ENCODE measurements around the gene RING1. TPM values are rescaled to one million over a fixed set of nuclear protein-coding genes. Genes with fewer than 3 reads are reported as not detected.

Gene RING1
- total RNA-seq, 2 donors from 2014 or later, result 27.9 to 28.2 TPM

GRCh38 chr6:33177552-33178446 lies 30.5 kb upstream of the RING1 start:
- H3K4me3 Mint-ChIP-seq, result no peak overlapping the region
- DNase-seq (no peak), ATAC-seq (no peak)
- H3K4me1 Mint-ChIP-seq, result peaks cover 8% of the 10 kb centered on the region
- H3K27ac Mint-ChIP-seq, result peak overlapping the region; percentile 34
- peaks cover 4% of the 10 kb centered on the region for H3K36me3 Mint-ChIP-seq (ENCODE audit: low read depth)
- H3K27me3 Mint-ChIP-seq, result peaks cover 45% of the 10 kb centered on the region
- no peaks in the 10 kb centered on the region for H3K9me3 ChIP-seq (ENCODE audit: control insufficient read depth, low read length, poor library complexity, severe bottlenecking)

- no peak for ATAC-seq
- no peaks in the 10 kb centered on the region for H3K9me3 ChIP-seq (ENCODE audit: control insufficient read depth, low read length, poor library complexity, severe bottlenecking)
- peaks cover 18% of the 10 kb centered on the region for H3K4me1 Mint-ChIP-seq
- no peak overlapping the region for H3K4me3 Mint-ChIP-seq
- H3K36me3 Mint-ChIP-seq (ENCODE audit: low read depth), result peaks cover 4% of the 10 kb centered on the region
- H3K27me3 Mint-ChIP-seq, result peaks cover 43% of the 10 kb centered on the region
- H3K27ac Mint-ChIP-seq, result no peak overlapping the region
- DNase-seq, result no peak
Measured at GRCh38 chr6:33178755-33179475, 29.4 kb upstream of the RING1 start.

GRCh38 chr6:33181141-33181540 lies 27.2 kb upstream of the RING1 start:
- peaks cover 25% of the 10 kb centered on the region for H3K4me1 Mint-ChIP-seq
- ATAC-seq (no peak), DNase-seq (no peak)
- H3K27ac Mint-ChIP-seq, result peak overlapping the region; percentile 44
- peaks cover 4% of the 10 kb centered on the region for H3K36me3 Mint-ChIP-seq (ENCODE audit: low read depth)
- H3K4me3 Mint-ChIP-seq, result no peak overlapping the region
- H3K27me3 Mint-ChIP-seq, result peaks cover 24% of the 10 kb centered on the region
- no peaks in the 10 kb centered on the region for H3K9me3 ChIP-seq (ENCODE audit: control insufficient read depth, low read length, poor library complexity, severe bottlenecking)

- peak overlapping the region; percentile 50 for H3K4me3 Mint-ChIP-seq
- DNase-seq, result no peak
- H3K9me3 ChIP-seq (ENCODE audit: control insufficient read depth, low read length, poor library complexity, severe bottlenecking), result no peaks in the 10 kb centered on the region
- H3K27me3 Mint-ChIP-seq, result peaks cover 14% of the 10 kb centered on the region
- H3K27ac Mint-ChIP-seq, result peak overlapping the region; percentile 0
- no peak for ATAC-seq
- peaks cover 9% of the 10 kb centered on the region for H3K36me3 Mint-ChIP-seq (ENCODE audit: low read depth)
- H3K4me1 Mint-ChIP-seq, result peaks cover 26% of the 10 kb centered on the region
Measured at GRCh38 chr6:33183071-33183683, 25.1 kb upstream of the RING1 start.

- Mint-ChIP-seq H3K36me3 (ENCODE audit: low read depth) (peaks cover 9% of the 10 kb centered on the region), H3K27ac (peak overlapping the region; percentile 6)
Measured at GRCh38 chr6:33185190-33185589, 23.1 kb upstream of the RING1 start.

GRCh38 chr6:33185654-33186187 lies 22.6 kb upstream of the RING1 start:
- Mint-ChIP-seq H3K4me3 (no peak overlapping the region), H3K27ac (no peak overlapping the region), H3K27me3 (peaks cover 33% of the 10 kb centered on the region), H3K36me3 (ENCODE audit: low read depth) (peaks cover 9% of the 10 kb centered on the region), H3K4me1 (peaks cover 26% of the 10 kb centered on the region)
- no peaks in the 10 kb centered on the region for H3K9me3 ChIP-seq (ENCODE audit: control insufficient read depth, low read length, poor library complexity, severe bottlenecking)
- DNase-seq (no peak), ATAC-seq (no peak)

More at GRCh38 chr6:33185190-33185589, 23.1 kb upstream of the RING1 start:
- peaks cover 26% of the 10 kb centered on the region for H3K4me1 Mint-ChIP-seq
- no peak overlapping the region for H3K4me3 Mint-ChIP-seq
- H3K9me3 ChIP-seq (ENCODE audit: control insufficient read depth, low read length, poor library complexity, severe bottlenecking), result no peaks in the 10 kb centered on the region
- DNase-seq, result no peak
- H3K27me3 Mint-ChIP-seq, result peaks cover 28% of the 10 kb centered on the region
- no peak for ATAC-seq

GRCh38 chr6:33187809-33188208 lies 20.5 kb upstream of the RING1 start:
- no peak for ATAC-seq
- H3K9me3 ChIP-seq (ENCODE audit: control insufficient read depth, low read length, poor library complexity, severe bottlenecking), result no peaks in the 10 kb centered on the region
- Mint-ChIP-seq H3K36me3 (ENCODE audit: low read depth) (peaks cover 13% of the 10 kb centered on the region), H3K27me3 (peaks cover 46% of the 10 kb centered on the region), H3K4me1 (peaks cover 37% of the 10 kb centered on the region), H3K27ac (no peak overlapping the region), H3K4me3 (no peak overlapping the region)
- DNase-seq, result no peak

GRCh38 chr6:33189164-33189563 lies 19.1 kb upstream of the RING1 start:
- Mint-ChIP-seq H3K4me3 (no peak overlapping the region), H3K4me1 (peaks cover 33% of the 10 kb centered on the region), H3K27ac (no peak overlapping the region), H3K27me3 (peaks cover 46% of the 10 kb centered on the region), H3K36me3 (ENCODE audit: low read depth) (peaks cover 13% of the 10 kb centered on the region)
- ATAC-seq (no peak), DNase-seq (no peak)
- H3K9me3 ChIP-seq (ENCODE audit: control insufficient read depth, low read length, poor library complexity, severe bottlenecking), result no peaks in the 10 kb centered on the region

- peaks cover 27% of the 10 kb centered on the region for H3K4me1 Mint-ChIP-seq
- ATAC-seq (no peak), DNase-seq (no peak)
- H3K27me3 Mint-ChIP-seq, result peaks cover 46% of the 10 kb centered on the region
- no peak overlapping the region for H3K27ac Mint-ChIP-seq
- H3K4me3 Mint-ChIP-seq, result peak overlapping the region; percentile 13
- peaks cover 13% of the 10 kb centered on the region for H3K36me3 Mint-ChIP-seq (ENCODE audit: low read depth)
- no peaks in the 10 kb centered on the region for H3K9me3 ChIP-seq (ENCODE audit: control insufficient read depth, low read length, poor library complexity, severe bottlenecking)
Measured at GRCh38 chr6:33189625-33190448, 18.5 kb upstream of the RING1 start.

GRCh38 chr6:33190504-33191107 lies 17.7 kb upstream of the RING1 start:
- DNase-seq (no peak), ATAC-seq (no peak)
- Mint-ChIP-seq H3K36me3 (ENCODE audit: low read depth) (peaks cover 13% of the 10 kb centered on the region), H3K27ac (no peak overlapping the region), H3K27me3 (peaks cover 46% of the 10 kb centered on the region), H3K4me1 (peaks cover 29% of the 10 kb centered on the region), H3K4me3 (no peak overlapping the region)
- no peaks in the 10 kb centered on the region for H3K9me3 ChIP-seq (ENCODE audit: control insufficient read depth, low read length, poor library complexity, severe bottlenecking)

- H3K4me3 Mint-ChIP-seq, result peak overlapping the region; percentile 89
- peaks cover 14% of the 10 kb centered on the region for H3K36me3 Mint-ChIP-seq (ENCODE audit: low read depth)
- no peak for ATAC-seq
- no peak for DNase-seq
- peaks cover 33% of the 10 kb centered on the region for H3K4me1 Mint-ChIP-seq
- H3K27ac Mint-ChIP-seq, result no peak overlapping the region
- peaks cover 45% of the 10 kb centered on the region for H3K27me3 Mint-ChIP-seq
- H3K9me3 ChIP-seq (ENCODE audit: control insufficient read depth, low read length, poor library complexity, severe bottlenecking), result no peaks in the 10 kb centered on the region
Measured at GRCh38 chr6:33191383-33192104, 16.8 kb upstream of the RING1 start.

All from T-helper 17 cell (primary cell).